Measurements from ENCODE around the gene KCTD1. TPM values are rescaled to one million over a fixed set of nuclear protein-coding genes. Genes with fewer than 3 reads are reported as not detected.
"Not testable (repeated sequence)": the region's sequence is repeated elsewhere in the genome, so short reads cannot be mapped to it uniquely, and the experiment has no call there.

The KCTD1 gene
- total and polyA plus RNA-seq, 8 donors: 7.1 to 118 (median 12.9) TPM

DNA sequence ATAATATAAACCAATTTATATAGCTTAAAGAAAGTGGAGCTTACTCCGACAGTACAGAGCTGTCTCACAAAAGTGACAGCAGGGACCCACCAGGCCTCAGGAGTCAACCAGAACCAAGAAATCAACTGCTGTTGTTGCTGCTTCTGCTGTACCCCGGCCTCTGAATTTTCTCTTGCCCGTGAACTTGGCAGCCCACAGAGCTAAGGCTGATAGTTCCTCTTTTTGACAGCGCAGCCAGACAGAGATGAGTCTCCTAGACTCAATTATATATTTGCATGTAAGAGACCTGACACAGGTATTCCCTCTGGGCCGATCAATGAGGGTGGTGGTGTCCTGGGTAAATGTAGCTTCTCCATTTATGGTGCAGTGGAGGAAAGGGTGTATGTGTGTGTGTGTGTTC lies 109.4 kb downstream of the KCTD1 start:
- 84 to 93% (median 91%) methylated on average over 5 of the region's 5 CpGs for WGBS, 5 donors
- intact Hi-C loops (cut with DNase I; ENCODE audit: low total_unique reads): no loop called here
- no peak for DNase-seq
- no peak overlapping the region for H3K4me3 ChIP-seq
- H3K9me3 ChIP-seq: no peaks in the 10 kb centered on the region
- no peaks in the 10 kb centered on the region for H3K4me1 ChIP-seq
- no peak overlapping the region for H3K27ac ChIP-seq
- H3K27me3 ChIP-seq: no peaks in the 10 kb centered on the region
- no peaks in the 10 kb centered on the region for H3K36me3 ChIP-seq
- TF ChIP-seq POLR2A (IDR thresholded peaks at IDR 0.05) (no peak), EP300 (IDR thresholded peaks at IDR 0.05) (no peak), POLR2AphosphoS5 (IDR thresholded peaks at IDR 0.05) (no peak)
- TF ChIP-seq, protein P1, sequence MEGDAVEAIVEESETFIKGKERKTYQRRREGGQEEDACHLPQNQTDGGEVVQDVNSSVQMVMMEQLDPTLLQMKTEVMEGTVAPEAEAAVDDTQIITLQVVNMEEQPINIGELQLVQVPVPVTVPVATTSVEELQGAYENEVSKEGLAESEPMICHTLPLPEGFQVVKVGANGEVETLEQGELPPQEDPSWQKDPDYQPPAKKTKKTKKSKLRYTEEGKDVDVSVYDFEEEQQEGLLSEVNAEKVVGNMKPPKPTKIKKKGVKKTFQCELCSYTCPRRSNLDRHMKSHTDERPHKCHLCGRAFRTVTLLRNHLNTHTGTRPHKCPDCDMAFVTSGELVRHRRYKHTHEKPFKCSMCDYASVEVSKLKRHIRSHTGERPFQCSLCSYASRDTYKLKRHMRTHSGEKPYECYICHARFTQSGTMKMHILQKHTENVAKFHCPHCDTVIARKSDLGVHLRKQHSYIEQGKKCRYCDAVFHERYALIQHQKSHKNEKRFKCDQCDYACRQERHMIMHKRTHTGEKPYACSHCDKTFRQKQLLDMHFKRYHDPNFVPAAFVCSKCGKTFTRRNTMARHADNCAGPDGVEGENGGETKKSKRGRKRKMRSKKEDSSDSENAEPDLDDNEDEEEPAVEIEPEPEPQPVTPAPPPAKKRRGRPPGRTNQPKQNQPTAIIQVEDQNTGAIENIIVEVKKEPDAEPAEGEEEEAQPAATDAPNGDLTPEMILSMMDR (IDR thresholded peaks at IDR 0.05): no peak

DNA sequence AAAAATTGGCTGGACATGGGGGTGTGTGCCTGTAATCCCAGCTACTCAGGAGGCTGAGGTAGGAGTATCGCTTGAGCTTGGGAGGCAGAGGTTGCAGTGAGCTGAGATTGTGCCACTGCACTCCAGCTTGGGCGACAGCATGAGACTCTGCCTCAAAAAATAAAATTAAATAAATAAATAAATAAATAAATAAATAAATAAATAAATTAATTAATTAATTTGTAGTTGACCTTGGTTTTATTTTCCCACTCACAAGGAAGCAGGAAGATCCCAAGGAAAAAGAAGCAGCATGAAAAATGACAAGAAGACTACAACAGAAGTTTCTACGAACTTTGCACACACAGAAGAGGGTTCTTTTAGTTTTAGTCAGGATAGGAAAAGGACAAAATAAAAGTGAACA lies 110.7 kb downstream of the KCTD1 start:
- DNase-seq; H3K27ac ChIP-seq; intact Hi-C loops (cut with DNase I; ENCODE audit: low total_unique reads); H3K27me3 ChIP-seq; H3K9me3 ChIP-seq; H3K36me3 ChIP-seq; H3K4me1 ChIP-seq; H3K4me3 ChIP-seq: not testable (repeated sequence)
- WGBS, 5 donors: 63 to 99% (median 89%) methylated on average over 3 of the region's 3 CpGs

DNA sequence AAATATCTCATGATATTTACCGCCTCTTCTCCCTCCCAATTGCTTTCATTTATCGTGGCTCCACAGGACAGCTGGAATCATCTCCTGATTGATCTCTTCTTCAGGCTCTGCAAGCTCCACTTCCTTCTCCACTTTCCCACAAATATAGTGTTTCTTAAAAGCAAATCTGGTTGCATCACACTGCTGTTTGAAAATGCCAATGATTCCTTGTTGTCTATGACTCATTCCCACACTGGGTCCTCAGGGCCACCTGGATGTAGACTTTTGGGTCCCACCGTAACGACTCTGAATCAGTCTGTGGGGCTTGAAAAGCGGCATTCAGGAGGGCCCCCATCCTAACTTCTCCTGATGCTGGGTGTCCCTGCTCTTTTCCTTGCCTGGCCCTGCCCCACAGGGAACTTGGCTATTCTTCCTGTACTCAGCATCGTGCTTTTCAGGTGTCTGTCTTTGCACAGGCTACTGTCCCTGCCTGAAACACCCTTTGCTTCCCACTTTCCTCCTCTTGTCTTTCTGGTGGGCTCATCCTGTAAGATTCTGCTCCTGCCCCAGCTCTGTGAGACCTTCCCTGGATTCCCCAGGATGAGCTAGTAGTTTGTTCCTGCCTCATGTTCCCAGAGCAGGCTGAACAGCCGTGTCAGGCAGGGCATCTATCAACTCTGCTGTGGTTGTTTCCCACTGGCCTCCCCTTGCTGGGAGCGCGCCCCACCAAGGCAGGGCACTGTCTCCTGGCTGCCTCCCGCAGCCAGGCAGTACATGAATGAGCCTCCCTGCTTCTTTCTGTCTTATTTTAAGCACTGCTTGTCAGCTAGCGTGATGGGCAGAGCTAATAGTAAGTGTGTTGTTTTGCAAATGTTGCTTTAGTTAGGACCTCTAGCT lies 111.9 kb downstream of the KCTD1 start:
- DNase-seq: no peak
- Histone ChIP-seq H3K4me1 (no peaks in the 10 kb centered on the region), H3K9me3 (no peaks in the 10 kb centered on the region), H3K27me3 (no peaks in the 10 kb centered on the region), H3K4me3 (no peak overlapping the region), H3K36me3 (no peaks in the 10 kb centered on the region), H3K27ac (no peak overlapping the region)
- WGBS, 5 donors: 78 to 87% (median 82%) methylated on average over 11 of the region's 11 CpGs
- TF ChIP-seq POLR2AphosphoS5 (IDR thresholded peaks at IDR 0.05) (no peak), EP300 (IDR thresholded peaks at IDR 0.05) (no peak), POLR2A (IDR thresholded peaks at IDR 0.05) (no peak)
- TF ChIP-seq, protein P1 (IDR thresholded peaks at IDR 0.05): no peak
- intact Hi-C loops (cut with DNase I; ENCODE audit: low total_unique reads): no loop called here

DNA sequence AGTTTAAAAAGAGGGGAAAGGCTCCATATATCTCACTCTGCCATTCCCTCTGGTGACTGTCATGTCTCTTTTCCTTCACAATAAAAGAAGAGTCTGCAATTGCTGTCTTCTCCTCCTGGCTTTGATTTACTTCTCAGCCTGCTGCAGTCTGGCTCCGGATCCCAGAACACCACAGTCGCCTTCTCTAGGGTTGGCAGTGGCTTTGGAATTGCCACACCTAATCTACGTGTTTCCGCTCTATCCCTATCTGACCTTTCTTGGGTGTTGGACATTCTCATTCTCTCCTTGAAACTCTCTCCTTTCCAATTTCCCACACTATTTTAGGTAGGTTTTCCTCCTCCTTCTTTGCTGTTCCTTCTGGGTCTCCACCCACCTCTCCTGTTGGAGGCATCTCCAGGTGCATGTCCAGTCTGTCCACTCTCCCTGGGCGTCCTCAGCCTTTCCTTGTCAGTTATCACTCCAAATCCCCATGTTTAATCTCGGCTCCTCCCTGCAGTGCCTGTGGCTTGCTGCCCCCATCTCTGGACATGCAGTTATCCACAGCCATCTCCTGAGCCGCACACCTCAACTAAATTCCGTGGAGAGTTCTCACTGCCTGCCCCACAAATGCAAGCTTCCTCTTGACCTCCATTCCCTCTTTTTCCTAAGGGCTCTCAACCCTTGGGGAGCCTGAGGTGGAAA lies 112.8 kb downstream of the KCTD1 start:
- no peak overlapping the region for H3K27ac ChIP-seq
- H3K27me3 ChIP-seq: no peaks in the 10 kb centered on the region
- 55 to 75% (median 63%) methylated on average over 8 of the region's 8 CpGs for WGBS, 5 donors
- intact Hi-C loops (cut with DNase I; ENCODE audit: low total_unique reads): no loop called here
- no peaks in the 10 kb centered on the region for H3K36me3 ChIP-seq
- no peaks in the 10 kb centered on the region for H3K9me3 ChIP-seq
- no peak for DNase-seq
- no peak overlapping the region for H3K4me3 ChIP-seq
- TF ChIP-seq, protein P1 (IDR thresholded peaks at IDR 0.05): no peak
- TF ChIP-seq POLR2AphosphoS5 (IDR thresholded peaks at IDR 0.05) (no peak), EP300 (IDR thresholded peaks at IDR 0.05) (no peak), POLR2A (IDR thresholded peaks at IDR 0.05) (no peak)
- H3K4me1 ChIP-seq: no peaks in the 10 kb centered on the region

DNA sequence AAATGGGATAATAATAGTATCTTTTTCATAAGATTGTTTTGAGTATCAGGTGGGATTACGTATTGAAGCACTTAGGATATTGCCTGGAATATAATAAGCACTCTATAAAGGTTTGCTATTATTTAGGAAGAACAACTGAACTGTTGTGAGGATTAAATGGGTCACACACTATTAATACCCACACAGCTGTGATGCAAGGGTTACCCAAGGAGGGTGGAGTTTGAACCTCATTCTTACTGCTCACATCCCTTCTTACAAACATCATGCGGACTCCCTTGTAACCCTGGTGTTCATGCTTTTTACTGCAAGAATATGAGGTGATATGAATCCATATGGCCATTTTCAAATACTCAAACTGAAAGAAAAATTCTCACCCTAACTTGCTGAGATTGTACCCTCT lies 113.5 kb downstream of the KCTD1 start:
- no peak for DNase-seq
- no peaks in the 10 kb centered on the region for H3K27me3 ChIP-seq
- no peak overlapping the region for H3K27ac ChIP-seq
- H3K9me3 ChIP-seq: no peaks in the 10 kb centered on the region
- H3K36me3 ChIP-seq: no peaks in the 10 kb centered on the region
- H3K4me3 ChIP-seq: no peak overlapping the region
- no peaks in the 10 kb centered on the region for H3K4me1 ChIP-seq
- intact Hi-C loops (cut with DNase I; ENCODE audit: low total_unique reads): no loop called here
- no peak for TF ChIP-seq POLR2AphosphoS5 (IDR thresholded peaks at IDR 0.05)
- TF ChIP-seq, protein P1 (IDR thresholded peaks at IDR 0.05): no peak
- TF ChIP-seq POLR2A (IDR thresholded peaks at IDR 0.05): no peak
- TF ChIP-seq EP300 (IDR thresholded peaks at IDR 0.05): no peak
- WGBS, 5 donors: 45 to 93% (median 71%) methylated on average over 2 of the region's 2 CpGs

Measured in stomach (tissue), 9 donors.